Sigmoid colon (tissue), 7 donors: ENCODE measurements around the gene AJM1. TPM values are rescaled to one million over a fixed set of nuclear protein-coding genes. Genes with fewer than 3 reads are reported as not detected.

Experiments
- DNase-seq: peaks from one replicate; pipeline ENCODE4 v3.0.0-alpha.2; 2019
- H3K27ac ChIP-seq, 4 donors: fragments of 200-600 bp; sonication (generic); one replicate each; pipeline ENCODE4 v1.5.1; 2016 to 2019; ENCODE audit warnings: mild to moderate bottlenecking in 1 of 4
- H3K27me3 ChIP-seq, 3 donors: fragments of 200-600 bp; sonication (generic); one replicate each; pipeline ENCODE4 v1.5.1; 2019; ENCODE audit warnings: mild to moderate bottlenecking in 1 of 3
- H3K36me3 ChIP-seq, 4 donors: fragments of 200-600 bp; sonication (generic); one replicate each; pipeline ENCODE4 v1.5.1; 2016 to 2019
- H3K4me1 ChIP-seq, 4 donors: fragments of 200-600 bp; sonication (generic); one replicate each; pipeline ENCODE4 v1.5.1; 2017 to 2019
- H3K4me3 ChIP-seq, 4 donors: fragments of 200-600 bp; sonication (generic); one replicate each; pipeline ENCODE4 v1.5.1; 2017 to 2019; ENCODE audit warnings: mild to moderate bottlenecking in 2 of 4, moderate library complexity in 1 of 4
- H3K9me3 ChIP-seq, 4 donors: fragments of 200-600 bp in 3 of 4; sonication (generic) in 3 of 4; one replicate each; pipeline versions ENCODE4 v1.5.1 to v1.6.1; 2013 to 2019
- CTCF ChIP-seq, 4 experiments: fragments of 450-650 bp in 3 of 4; fragments of 200-600 bp in 1 of 4; IDR thresholded peaks; one replicate each; pipeline ENCODE4 v1.5.1; 2016 to 2019; ENCODE audit warnings: antibody characterized with exemption in 4 of 4, mild to moderate bottlenecking in 3 of 4, moderate library complexity in 2 of 4
- EP300 ChIP-seq, 4 donors: sonication (generic); formaldehyde crosslinking; IDR thresholded peaks; one replicate each; pipeline ENCODE4 v1.6.1; 2017; ENCODE audit warnings: antibody characterized with exemption in 4 of 4
- POLR2A ChIP-seq, 2 donors: fragments of 450-650 bp; IDR thresholded peaks; one replicate each; pipeline ENCODE4 v1.6.1; 2016; ENCODE audit warnings: antibody characterized with exemption in 2 of 2, mild to moderate bottlenecking in 2 of 2, moderate library complexity in 2 of 2
- POLR2AphosphoS5 ChIP-seq, 4 donors: sonication (generic); formaldehyde crosslinking; IDR thresholded peaks; one replicate each; pipeline ENCODE4 v1.6.1; 2017; ENCODE audit warnings: antibody characterized with exemption in 4 of 4
- WGBS, 2 donors: extraction: QIAGEN DNeasy Blood & Tissue Kit; methylation state at CpG; one replicate each; pipeline ENCODE4 v1.1.7; 2013; 5-methylcytosine and 5-hydroxymethylcytosine counted together
- intact Hi-C: fragments of 100-400 bp; cut with DNase I; formaldehyde crosslinking; loops from one replicate; pipeline ENCODE4 v1.15.1; 2023
- polyA plus RNA-seq, 3 donors: library from polyadenylated mRNA; stranded (reverse); fragments of 200-250 nt; gene quantifications; one replicate each; pipeline ENCODE4 v1.2.3, GENCODE V29; 2013
- total RNA-seq, 4 donors: library from RNA; depleted of rRNA; stranded (reverse); fragments of >200 nt; gene quantifications; one replicate each; pipeline ENCODE4 v1.1.0, GENCODE V29; 2016
- donor health status: healthy with polysubstance abuse.
- donor health status: Bipolar disorder and iron deficiency.
- donor health status: healthy.

AJM1 gene
- total and polyA plus RNA-seq, 7 donors, result 0.46 to 8.6 (median 4.3) TPM

DNA sequence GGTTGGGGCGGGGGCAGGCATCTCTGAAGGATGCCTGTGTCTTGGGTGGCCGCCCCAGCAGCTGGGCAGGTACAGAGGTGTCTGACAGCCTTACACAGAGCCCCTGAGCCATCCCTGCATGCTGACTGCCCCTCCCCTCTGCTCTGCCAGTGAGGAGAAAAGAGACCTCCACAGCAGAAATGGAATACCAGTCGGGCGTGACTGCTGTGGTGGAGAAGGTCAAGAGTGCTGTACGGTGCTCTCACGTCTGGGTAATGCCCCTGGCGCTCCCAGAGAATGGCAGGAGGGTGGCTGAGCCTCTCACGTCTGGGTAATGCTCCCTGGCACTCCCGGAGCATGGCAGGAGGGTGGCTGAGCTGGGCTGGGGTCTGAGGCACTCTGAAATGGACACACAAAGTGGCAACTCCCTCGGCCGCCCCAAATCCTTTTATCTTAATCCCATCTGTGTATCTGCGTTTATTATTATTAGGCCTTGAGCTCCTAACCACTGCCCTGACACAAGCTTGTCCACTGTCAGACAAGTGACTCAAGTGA lies 37.0 kb upstream of the AJM1 start:
- no peak overlapping the region for H3K27ac ChIP-seq
- peak; percentile 63 for DNase-seq
- intact Hi-C loops, result no loop called here
- H3K9me3 ChIP-seq, result no peaks in the 10 kb centered on the region
- H3K4me1 ChIP-seq, result peaks cover 0 to 47% (median 41%) of the 10 kb centered on the region in 4 donors
- peaks cover 14 to 23% (median 23%) of the 10 kb centered on the region in 3 donors for H3K27me3 ChIP-seq
- H3K4me3 ChIP-seq, result no peak overlapping the region
- 92 to 93% methylated on average over 12 of the region's 12 CpGs for WGBS, 2 donors
- TF ChIP-seq EP300 (IDR thresholded peaks at IDR 0.05) (no peak), POLR2A (IDR thresholded peaks at IDR 0.05) (no peak), CTCF (IDR thresholded peaks at IDR 0.05) (no peak), POLR2AphosphoS5 (IDR thresholded peaks at IDR 0.05) (no peak)
- peaks cover 0 to 7% (median 0%) of the 10 kb centered on the region in 4 donors for H3K36me3 ChIP-seq

DNA sequence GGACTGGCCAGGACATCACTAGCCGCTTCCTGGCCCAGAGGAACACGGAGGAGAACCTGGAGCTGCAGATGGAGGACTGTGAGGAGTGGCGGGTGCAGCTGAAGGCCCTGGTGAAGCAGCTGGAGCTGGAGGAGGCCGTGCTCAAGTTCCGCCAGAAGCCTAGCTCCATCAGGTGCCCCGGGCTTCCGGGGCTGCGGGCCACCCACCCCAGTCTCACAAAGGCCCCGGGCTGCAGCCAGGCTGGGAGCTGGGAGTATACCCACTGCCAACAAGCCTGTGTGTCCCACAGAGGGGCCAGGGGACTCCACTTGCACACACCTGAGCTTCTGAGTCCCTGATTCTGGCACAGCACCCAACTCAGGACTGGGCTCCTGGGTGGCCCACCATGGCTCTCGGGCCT lies 36.2 kb upstream of the AJM1 start:
- peaks cover 6 to 15% (median 15%) of the 10 kb centered on the region in 3 donors for H3K27me3 ChIP-seq
- H3K27ac ChIP-seq, result no peak overlapping the region
- H3K9me3 ChIP-seq, result no peaks in the 10 kb centered on the region
- no peak for DNase-seq
- intact Hi-C loops, result no loop called here
- 96 to 97% methylated on average over 10 of the region's 10 CpGs for WGBS, 2 donors
- H3K4me1 ChIP-seq, result peaks cover 0 to 45% (median 39%) of the 10 kb centered on the region in 4 donors
- no peak overlapping the region for H3K4me3 ChIP-seq
- TF ChIP-seq POLR2A (IDR thresholded peaks at IDR 0.05) (no peak), POLR2AphosphoS5 (IDR thresholded peaks at IDR 0.05) (no peak), EP300 (IDR thresholded peaks at IDR 0.05) (no peak), CTCF (IDR thresholded peaks at IDR 0.05) (no peak)
- peaks cover 0 to 14% (median 0%) of the 10 kb centered on the region in 4 donors for H3K36me3 ChIP-seq

- H3K4me3 ChIP-seq, result peak overlapping the region; percentile 49 to 98 (median 90)
- H3K9me3 ChIP-seq, result no peaks in the 10 kb centered on the region
- DNase-seq, result peak; percentile 65
- H3K27me3 ChIP-seq, result peaks cover 0 to 9% (median 9%) of the 10 kb centered on the region in 3 donors
- WGBS, 2 donors, result 53 to 73% methylated on average over 25 of the region's 25 CpGs
- no peak for TF ChIP-seq EP300 (IDR thresholded peaks at IDR 0.05)
- no peak for TF ChIP-seq POLR2AphosphoS5 (IDR thresholded peaks at IDR 0.05)
- TF ChIP-seq CTCF (IDR thresholded peaks at IDR 0.05), result no peak
- no peak for TF ChIP-seq POLR2A (IDR thresholded peaks at IDR 0.05)
- H3K36me3 ChIP-seq, result peaks cover 0 to 16% (median 0%) of the 10 kb centered on the region in 4 donors
- intact Hi-C loops, result no loop called here
- peaks cover 0 to 46% (median 38%) of the 10 kb centered on the region in 4 donors for H3K4me1 ChIP-seq
- peak overlapping the region; percentile 87 to 94 (median 89) for H3K27ac ChIP-seq
Measured at GRCh38 chr9:136806631-136807201, 35.6 kb upstream of the AJM1 start.

GRCh38 chr9:136807281-136808074 lies 34.8 kb upstream of the AJM1 start, which contains the start of gene RABL6:
TSS of gene RABL6 (plus strand) at chr9:136807948. CDS start at chr9:136808197, 249 bp downstream.
- peak; percentile 89 for DNase-seq
- 0 to 1% methylated on average over 96 of the region's 96 CpGs for WGBS, 2 donors
- Histone ChIP-seq H3K9me3 (no peaks in the 10 kb centered on the region), H3K4me1 (peaks cover 0 to 46% (median 38%) of the 10 kb centered on the region in 4 donors), H3K27ac (peak within 1 kb of the TSS; percentile 87 to 94 (median 89)), H3K36me3 (peaks cover 0 to 17% (median 0%) of the 10 kb centered on the region in 4 donors), H3K4me3 (peak within 1 kb of the TSS; percentile 83 to 98 (median 90)), H3K27me3 (peaks cover 0 to 1% (median 1%) of the 10 kb centered on the region in 3 donors)
- no peak for TF ChIP-seq EP300 (IDR thresholded peaks at IDR 0.05)
- TF ChIP-seq POLR2AphosphoS5 (IDR thresholded peaks at IDR 0.05), result peak in 3 of 4 donors; percentile 31 to 87 (median 85)
- peak; percentile 32 to 38 for TF ChIP-seq POLR2A (IDR thresholded peaks at IDR 0.05)
- intact Hi-C loops, result no loop called here
